Measurements from ENCODE around the gene IFT20. TPM values are rescaled to one million over a fixed set of nuclear protein-coding genes. Genes with fewer than 3 reads are reported as not detected.

The IFT20 gene
- total and polyA plus RNA-seq, 2 of the 13 experiments (the other 11 are each of a cell fraction or from before 2014, with no cell fraction given), result 28.0 to 37.8 TPM

GRCh38 chr17:28357061-28357900 lies 22.0 kb upstream of the IFT20 start, which contains the start of gene POLDIP2 (continued):
- TF ChIP-seq ZNF350 (CRISPR knock-in tag; IDR thresholded peaks at IDR 0.05; ENCODE audit: borderline replicate concordance, low read depth), result peak; percentile 87
- peak; percentile 3 for TF ChIP-seq BRD4 (CRISPR knock-in tag; IDR thresholded peaks at IDR 0.05)
- TF ChIP-seq GFI1 (CRISPR knock-in tag; IDR thresholded peaks at IDR 0.05; ENCODE audit: borderline replicate concordance), result peak; percentile 34; the same call in 1 of the 2 replicates
- TF ChIP-seq, protein P1, sequence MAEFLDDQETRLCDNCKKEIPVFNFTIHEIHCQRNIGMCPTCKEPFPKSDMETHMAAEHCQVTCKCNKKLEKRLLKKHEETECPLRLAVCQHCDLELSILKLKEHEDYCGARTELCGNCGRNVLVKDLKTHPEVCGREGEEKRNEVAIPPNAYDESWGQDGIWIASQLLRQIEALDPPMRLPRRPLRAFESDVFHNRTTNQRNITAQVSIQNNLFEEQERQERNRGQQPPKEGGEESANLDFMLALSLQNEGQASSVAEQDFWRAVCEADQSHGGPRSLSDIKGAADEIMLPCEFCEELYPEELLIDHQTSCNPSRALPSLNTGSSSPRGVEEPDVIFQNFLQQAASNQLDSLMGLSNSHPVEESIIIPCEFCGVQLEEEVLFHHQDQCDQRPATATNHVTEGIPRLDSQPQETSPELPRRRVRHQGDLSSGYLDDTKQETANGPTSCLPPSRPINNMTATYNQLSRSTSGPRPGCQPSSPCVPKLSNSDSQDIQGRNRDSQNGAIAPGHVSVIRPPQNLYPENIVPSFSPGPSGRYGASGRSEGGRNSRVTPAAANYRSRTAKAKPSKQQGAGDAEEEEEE (CRISPR knock-in tag; IDR thresholded peaks at IDR 0.05; ENCODE audit: borderline replicate concordance), result no peak
- peak; percentile 74; the same call in 1 of the 2 replicates for TF ChIP-seq KAT7 (CRISPR knock-in tag; IDR thresholded peaks at IDR 0.05; ENCODE audit: borderline replicate concordance)
- TF ChIP-seq CC2D1A (CRISPR knock-in tag; IDR thresholded peaks at IDR 0.05), result no peak
- TF ChIP-seq, protein P2, sequence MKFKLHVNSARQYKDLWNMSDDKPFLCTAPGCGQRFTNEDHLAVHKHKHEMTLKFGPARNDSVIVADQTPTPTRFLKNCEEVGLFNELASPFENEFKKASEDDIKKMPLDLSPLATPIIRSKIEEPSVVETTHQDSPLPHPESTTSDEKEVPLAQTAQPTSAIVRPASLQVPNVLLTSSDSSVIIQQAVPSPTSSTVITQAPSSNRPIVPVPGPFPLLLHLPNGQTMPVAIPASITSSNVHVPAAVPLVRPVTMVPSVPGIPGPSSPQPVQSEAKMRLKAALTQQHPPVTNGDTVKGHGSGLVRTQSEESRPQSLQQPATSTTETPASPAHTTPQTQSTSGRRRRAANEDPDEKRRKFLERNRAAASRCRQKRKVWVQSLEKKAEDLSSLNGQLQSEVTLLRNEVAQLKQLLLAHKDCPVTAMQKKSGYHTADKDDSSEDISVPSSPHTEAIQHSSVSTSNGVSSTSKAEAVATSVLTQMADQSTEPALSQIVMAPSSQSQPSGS (CRISPR knock-in tag; IDR thresholded peaks at IDR 0.05), result peak; percentile 83; the same call in 1 of the 2 replicates
- peak; percentile 96 for TF ChIP-seq ZFY (CRISPR knock-in tag; IDR thresholded peaks at IDR 0.05)
- TF ChIP-seq ZFP90 (CRISPR knock-in tag; IDR thresholded peaks at IDR 0.05; ENCODE audit: borderline replicate concordance), result peak; percentile 73; the same call in 1 of the 2 replicates
- TF ChIP-seq HOXA5 (CRISPR knock-in tag; IDR thresholded peaks at IDR 0.05), result peak; percentile 87; the same call in 1 of the 2 replicates
- TF ChIP-seq ZNF230 (CRISPR knock-in tag; IDR thresholded peaks at IDR 0.05), result 0 out of 2 replicates have a peak, but pooled peaks have one; percentile 26
- no peak for TF ChIP-seq SNRNP70 (IDR thresholded peaks at IDR 0.05; ENCODE audit: low read depth, low read length)
- TF ChIP-seq KDM5A (IDR thresholded peaks at IDR 0.05; ENCODE audit: borderline replicate concordance, low read length), result peak; percentile 98
- TF ChIP-seq ZBTB4 (CRISPR knock-in tag; IDR thresholded peaks at IDR 0.05; ENCODE audit: borderline replicate concordance), result 0 out of 2 replicates have a peak, but pooled peaks have one; percentile 1
- TF ChIP-seq PHF21A (CRISPR knock-in tag; IDR thresholded peaks at IDR 0.05), result peak; percentile 74
- TF ChIP-seq GLMP (CRISPR knock-in tag; IDR thresholded peaks at IDR 0.05; ENCODE audit: borderline replicate concordance), result no peak
- TF ChIP-seq TOE1 (CRISPR knock-in tag; IDR thresholded peaks at IDR 0.05), result peak; percentile 49; the same call in 1 of the 2 replicates
- TF ChIP-seq ZNF34 (CRISPR knock-in tag; IDR thresholded peaks at IDR 0.05; ENCODE audit: borderline replicate concordance), result 0 out of 2 replicates have a peak, but pooled peaks have one; percentile 28
- TF ChIP-seq SNAPC5 (CRISPR knock-in tag; IDR thresholded peaks at IDR 0.05; ENCODE audit: borderline replicate concordance), result peak; percentile 92; the same call in 1 of the 2 replicates
- peak; percentile 56; the same call in 1 of the 2 replicates for TF ChIP-seq RFXAP (CRISPR knock-in tag; IDR thresholded peaks at IDR 0.05; ENCODE audit: borderline replicate concordance)

Measured in HepG2 (cell line).